Stimulated activated memory B cell treated with anti-CD40 and anti-IgM and Interleukin-4, amounts not matched to agents 10 μg/mL and 1 μg/mL and 100 μg/mL, for 72 hours (primary cell): ENCODE data around the gene FAM111A.

ENCODE experiments used
- ATAC-seq: fragments of 150-1000 bp; cut with Tn5 transposase; 2 replicates; pipeline ENCODE4 v1.10.0; 2021
- H3K27ac Mint-ChIP-seq: one replicate; pipeline ENCODE4 v1.8.0; 2022; ENCODE audit warnings: mild to moderate bottlenecking, mixed read lengths
- H3K27me3 Mint-ChIP-seq: one replicate; pipeline ENCODE4 v1.8.0; 2022; ENCODE audit warnings: mixed read lengths
- H3K36me3 Mint-ChIP-seq: one replicate; pipeline ENCODE4 v1.8.0; 2022; ENCODE audit warnings: mixed read lengths
- H3K4me1 Mint-ChIP-seq: one replicate; pipeline ENCODE4 v1.8.0; 2022; ENCODE audit warnings: mixed read lengths
- H3K4me3 Mint-ChIP-seq: one replicate; pipeline ENCODE4 v1.8.0; 2022; ENCODE audit warnings: mild to moderate bottlenecking, moderate library complexity, mixed read lengths
- H3K9me3 Mint-ChIP-seq: one replicate; pipeline ENCODE4 v1.8.0; 2022; ENCODE audit warnings: mixed read lengths

The FAM111A gene

GRCh38 chr11:59182457-59183151 lies 39.9 kb downstream of the FAM111A start:
- no peak for ATAC-seq
- Mint-ChIP-seq H3K4me3 (no peak overlapping the region), H3K9me3 (peaks cover 10% of the 10 kb centered on the region), H3K36me3 (peaks cover 37% of the 10 kb centered on the region), H3K27ac (no peak overlapping the region), H3K27me3 (no peaks in the 10 kb centered on the region), H3K4me1 (no peaks in the 10 kb centered on the region)

GRCh38 chr11:59183771-59184170 lies 41.1 kb downstream of the FAM111A start:
- H3K27me3 Mint-ChIP-seq = no peaks in the 10 kb centered on the region
- no peak for ATAC-seq
- peaks cover 34% of the 10 kb centered on the region for H3K36me3 Mint-ChIP-seq
- H3K27ac Mint-ChIP-seq = no peak overlapping the region
- no peaks in the 10 kb centered on the region for H3K4me1 Mint-ChIP-seq
- H3K4me3 Mint-ChIP-seq = no peak overlapping the region
- H3K9me3 Mint-ChIP-seq = peaks cover 7% of the 10 kb centered on the region

DNA sequence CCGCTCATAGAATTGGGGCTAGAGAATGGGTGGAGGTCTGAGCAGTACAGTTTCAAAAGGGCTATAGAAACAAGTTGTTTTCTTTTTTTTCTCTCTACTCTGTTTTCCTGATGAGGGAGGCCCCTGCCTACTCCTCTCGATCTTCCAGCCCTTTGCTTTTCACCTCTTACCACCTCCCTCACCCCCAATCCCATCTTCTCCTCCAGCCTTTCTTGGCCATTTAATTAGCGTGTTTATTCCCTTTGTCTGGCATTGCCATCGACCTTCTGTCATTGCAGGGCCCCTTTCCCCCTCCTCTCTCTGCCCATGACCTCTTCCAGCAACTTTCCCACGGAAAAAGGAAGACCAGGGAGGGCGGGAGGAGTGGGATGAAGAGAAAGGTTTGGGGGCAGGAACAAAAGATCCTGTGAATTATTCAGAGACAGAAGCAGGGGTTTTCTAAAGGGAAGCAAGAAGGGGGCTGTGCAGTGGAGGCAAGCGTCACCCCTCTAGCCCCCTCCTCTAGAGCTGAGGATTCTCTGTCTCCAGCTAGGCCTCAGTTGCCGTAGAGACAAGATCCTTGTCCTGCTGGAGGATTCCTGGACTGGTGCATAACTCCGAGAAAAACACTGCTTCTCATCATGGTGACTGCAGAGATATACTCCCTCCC lies 42.2 kb downstream of the FAM111A start:
- Mint-ChIP-seq H3K4me3 (no peak overlapping the region), H3K36me3 (peaks cover 29% of the 10 kb centered on the region)

DNA sequence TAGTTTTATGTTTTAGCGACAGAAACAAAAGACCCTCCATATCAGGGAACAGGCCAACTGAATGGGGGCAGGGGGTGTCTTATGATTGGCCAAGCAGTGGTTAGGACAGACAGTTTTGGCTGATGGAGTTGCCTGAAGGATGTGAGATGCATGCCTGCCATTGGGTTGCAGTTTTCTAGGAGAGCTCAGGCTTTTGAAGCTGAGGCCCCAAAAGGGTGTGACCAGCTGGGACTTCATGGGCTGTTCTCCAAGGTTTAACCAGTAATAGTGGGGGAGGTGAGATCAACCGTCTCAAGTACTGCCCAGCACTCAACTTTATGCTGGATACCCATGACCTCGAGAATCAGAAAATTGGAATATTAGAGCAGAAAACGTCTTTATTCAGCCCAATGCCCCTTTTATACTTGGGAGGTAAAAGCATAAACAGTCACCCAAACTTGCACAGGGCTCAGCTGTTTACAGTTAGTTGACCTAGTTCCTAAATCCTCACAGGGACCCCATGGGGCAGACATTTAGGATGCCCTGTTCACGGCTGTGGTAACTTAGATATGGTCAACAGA lies 42.8 kb downstream of the FAM111A start:
- no peak overlapping the region for H3K27ac Mint-ChIP-seq
- no peak overlapping the region for H3K4me3 Mint-ChIP-seq

More for the DNA sequence above, 42.2 kb downstream of the FAM111A start:
- Mint-ChIP-seq H3K9me3 (peaks cover under 1% of the 10 kb centered on the region), H3K27ac (no peak overlapping the region), H3K4me1 (no peaks in the 10 kb centered on the region), H3K27me3 (no peaks in the 10 kb centered on the region)
- ATAC-seq = no peak

GRCh38 chr11:59186130-59186594 lies 43.5 kb downstream of the FAM111A start:
- Mint-ChIP-seq H3K4me1 (no peaks in the 10 kb centered on the region), H3K36me3 (peaks cover 33% of the 10 kb centered on the region), H3K27ac (peak overlapping the region; percentile 11), H3K4me3 (no peak overlapping the region), H3K9me3 (no peaks in the 10 kb centered on the region), H3K27me3 (no peaks in the 10 kb centered on the region)
- ATAC-seq = no peak

More for the DNA sequence above, 42.8 kb downstream of the FAM111A start:
- ATAC-seq = no peak
- Mint-ChIP-seq H3K9me3 (no peaks in the 10 kb centered on the region), H3K36me3 (peaks cover 27% of the 10 kb centered on the region), H3K27me3 (no peaks in the 10 kb centered on the region), H3K4me1 (no peaks in the 10 kb centered on the region)

DNA sequence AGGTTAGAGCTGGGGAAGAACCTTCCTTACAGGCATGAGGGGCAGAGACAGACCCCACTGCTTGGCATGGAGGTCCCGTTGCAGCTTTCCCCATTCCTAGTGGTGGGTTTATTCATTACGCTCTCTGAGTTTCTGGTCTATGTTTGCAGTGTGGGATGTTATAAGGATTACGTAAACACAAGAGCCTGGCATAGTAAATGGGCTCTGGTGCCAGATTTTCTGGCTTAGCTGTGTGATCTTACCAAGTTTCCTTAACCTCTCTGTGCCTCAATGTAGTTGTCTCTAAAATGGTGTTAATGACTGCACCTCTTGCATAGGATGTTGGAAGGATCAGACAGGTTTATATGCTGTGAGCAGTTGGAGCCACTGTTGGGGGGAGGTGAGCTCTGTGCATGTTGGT lies 44.4 kb downstream of the FAM111A start:
- no peak for ATAC-seq
- no peak overlapping the region for H3K27ac Mint-ChIP-seq
- H3K27me3 Mint-ChIP-seq = no peaks in the 10 kb centered on the region
- H3K4me1 Mint-ChIP-seq = no peaks in the 10 kb centered on the region
- no peaks in the 10 kb centered on the region for H3K9me3 Mint-ChIP-seq
- H3K4me3 Mint-ChIP-seq = no peak overlapping the region
- peaks cover 31% of the 10 kb centered on the region for H3K36me3 Mint-ChIP-seq

GRCh38 chr11:59187587-59187986 lies 44.9 kb downstream of the FAM111A start:
- Mint-ChIP-seq H3K4me3 (no peak overlapping the region), H3K9me3 (no peaks in the 10 kb centered on the region), H3K4me1 (no peaks in the 10 kb centered on the region), H3K36me3 (peaks cover 35% of the 10 kb centered on the region), H3K27me3 (no peaks in the 10 kb centered on the region), H3K27ac (no peak overlapping the region)
- no peak for ATAC-seq

- H3K36me3 Mint-ChIP-seq = peaks cover 43% of the 10 kb centered on the region
- no peak overlapping the region for H3K4me3 Mint-ChIP-seq
- ATAC-seq = no peak
- H3K4me1 Mint-ChIP-seq = no peaks in the 10 kb centered on the region
- no peaks in the 10 kb centered on the region for H3K27me3 Mint-ChIP-seq
- H3K27ac Mint-ChIP-seq = no peak overlapping the region
- no peaks in the 10 kb centered on the region for H3K9me3 Mint-ChIP-seq
Observed at GRCh38 chr11:59188954-59189353, 46.3 kb downstream of the FAM111A start.

DNA sequence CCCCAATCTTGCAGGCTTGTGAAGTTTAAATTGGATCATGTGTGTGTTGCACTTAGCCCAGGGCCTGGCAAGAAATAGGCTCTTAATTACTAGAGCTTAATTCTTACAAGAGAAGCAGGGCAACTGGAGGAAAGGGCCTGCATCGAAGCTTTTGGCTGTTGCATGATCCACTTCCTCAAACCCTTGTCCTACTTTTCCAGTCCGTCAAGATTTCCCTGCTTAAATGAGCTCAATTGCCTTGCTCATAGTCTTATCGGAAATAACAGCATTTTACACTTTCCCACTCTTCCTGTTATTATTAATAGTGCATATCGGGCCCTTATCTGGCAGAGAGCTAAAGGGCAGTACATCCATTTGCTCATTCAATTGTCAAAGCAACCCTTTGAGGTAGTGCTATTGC lies 47.3 kb downstream of the FAM111A start:
- H3K4me3 Mint-ChIP-seq = no peak overlapping the region
- H3K4me1 Mint-ChIP-seq = no peaks in the 10 kb centered on the region
- no peaks in the 10 kb centered on the region for H3K27me3 Mint-ChIP-seq
- H3K9me3 Mint-ChIP-seq = no peaks in the 10 kb centered on the region
- no peak overlapping the region for H3K27ac Mint-ChIP-seq
- peaks cover 48% of the 10 kb centered on the region for H3K36me3 Mint-ChIP-seq
- ATAC-seq = no peak

- Mint-ChIP-seq H3K4me1 (peaks cover 10% of the 10 kb centered on the region), H3K4me3 (no peak overlapping the region), H3K27me3 (no peaks in the 10 kb centered on the region), H3K36me3 (peaks cover 59% of the 10 kb centered on the region), H3K27ac (no peak overlapping the region), H3K9me3 (no peaks in the 10 kb centered on the region)
- no peak for ATAC-seq
Observed at GRCh38 chr11:59191095-59191494, 48.4 kb downstream of the FAM111A start.

GRCh38 chr11:59191890-59192289 lies 49.2 kb downstream of the FAM111A start:
- peaks cover 61% of the 10 kb centered on the region for H3K36me3 Mint-ChIP-seq

GRCh38 chr11:59192446-59193020 lies 49.9 kb downstream of the FAM111A start:
- no peaks in the 10 kb centered on the region for H3K27me3 Mint-ChIP-seq
- ATAC-seq = no peak
- no peaks in the 10 kb centered on the region for H3K9me3 Mint-ChIP-seq
- H3K4me1 Mint-ChIP-seq = peaks cover 19% of the 10 kb centered on the region
- H3K36me3 Mint-ChIP-seq = peaks cover 63% of the 10 kb centered on the region
- no peak overlapping the region for H3K4me3 Mint-ChIP-seq
- no peak overlapping the region for H3K27ac Mint-ChIP-seq

More at GRCh38 chr11:59191890-59192289, 49.2 kb downstream of the FAM111A start:
- Mint-ChIP-seq H3K27ac (no peak overlapping the region), H3K4me1 (peaks cover 12% of the 10 kb centered on the region), H3K27me3 (no peaks in the 10 kb centered on the region), H3K4me3 (no peak overlapping the region), H3K9me3 (no peaks in the 10 kb centered on the region)
- peak; percentile 8 for ATAC-seq

GRCh38 chr11:59193587-59194130 lies 51.0 kb downstream of the FAM111A start:
- Mint-ChIP-seq H3K4me1 (peaks cover 26% of the 10 kb centered on the region), H3K27me3 (no peaks in the 10 kb centered on the region), H3K9me3 (no peaks in the 10 kb centered on the region), H3K36me3 (peaks cover 63% of the 10 kb centered on the region), H3K4me3 (no peak overlapping the region), H3K27ac (no peak overlapping the region)
- ATAC-seq = no peak

GRCh38 chr11:59195586-59195985 lies 52.9 kb downstream of the FAM111A start:
- no peak for ATAC-seq
- Mint-ChIP-seq H3K36me3 (peaks cover 57% of the 10 kb centered on the region), H3K27ac (no peak overlapping the region), H3K27me3 (no peaks in the 10 kb centered on the region), H3K4me3 (no peak overlapping the region), H3K4me1 (peaks cover 41% of the 10 kb centered on the region), H3K9me3 (no peaks in the 10 kb centered on the region)

GRCh38 chr11:59196777-59197176 lies 54.1 kb downstream of the FAM111A start:
- Mint-ChIP-seq H3K9me3 (no peaks in the 10 kb centered on the region), H3K4me3 (no peak overlapping the region), H3K36me3 (peaks cover 63% of the 10 kb centered on the region), H3K27me3 (no peaks in the 10 kb centered on the region), H3K27ac (no peak overlapping the region), H3K4me1 (peaks cover 53% of the 10 kb centered on the region)
- no peak for ATAC-seq
